Measurements from ENCODE around the gene CDKAL1. TPM values are rescaled to one million over a fixed set of nuclear protein-coding genes. Genes with fewer than 3 reads are reported as not detected.
A peak's percentile ranks its signal among the peaks of the same experiment; 100 is the strongest.

CDKAL1 gene
- total and polyA plus RNA-seq, 2 of the 8 experiments (the other 6 are each of a cell fraction or from before 2014, with no cell fraction given), result 8.4 to 24.6 TPM

- no peak overlapping the region for H3K27ac ChIP-seq (ENCODE audit: low read depth, low read length)
- WGBS, 2 experiments (ENCODE audit: extremely low coverage in 1 of 2, insufficient coverage in 1 of 2, insufficient read length in 1 of 2, insufficient replicate concordance in 2 of 2, low coverage in 1 of 2, low lambda C conversion rate in 2 of 2, missing lambda C conversion rate in 1 of 2), result 91% methylated on average over 7 of the region's 7 CpGs; no CpG with 5 or more reads in 1 of the 2 experiments
- CTCF ChIA-PET (ENCODE audit: partially characterized antibody), result interaction anchor here (0.6 to 0.9 kb wide), 4 partner anchors 171 to 1430 kb away, joined by 3 read pairs; no protein-coding TSS in a partner anchor
Measured at GRCh38 chr6:21277601-21278374, 743.5 kb downstream of the CDKAL1 start.

More at GRCh38 chr6:21277601-21278374, 743.5 kb downstream of the CDKAL1 start:
- no peak overlapping the region for H2AK5ac ChIP-seq (ENCODE audit: low read depth, low read length)
- H3K4me3 ChIP-seq (ENCODE audit: extremely low read depth in 1 of 4, insufficient read depth in 2 of 4, low read depth in 3 of 4, low read length in 4 of 4), result no peak overlapping the region
- 0 out of 2 replicates have a peak overlapping the region, but pooled peaks have one; percentile 71 for H2AFZ ChIP-seq (ENCODE audit: low read length)
- H2BK20ac ChIP-seq (ENCODE audit: low read length), result peak overlapping the region; percentile 98
- H3K23me2 ChIP-seq (ENCODE audit: low read depth, low read length), result no peaks in the 10 kb centered on the region
- H4K8ac ChIP-seq (ENCODE audit: extremely low read depth, insufficient read depth, low read length), result no peak overlapping the region
- TF ChIP-seq BACH1 (IDR thresholded peaks at IDR 0.05; ENCODE audit: low read length), result no peak
- no peak for TF ChIP-seq ASH2L (IDR thresholded peaks at IDR 0.05; ENCODE audit: low read length)
- no peak for TF ChIP-seq MAX (IDR thresholded peaks at IDR 0.05)
- TF ChIP-seq ZNF274 (IDR thresholded peaks at IDR 0.05; ENCODE audit: borderline replicate concordance, extremely low read depth, low read length), result no peak
- TF ChIP-seq KDM4A (IDR thresholded peaks at IDR 0.05; ENCODE audit: low read depth, low read length, severe bottlenecking), result no peak
- no peak for TF ChIP-seq SIX5 (IDR thresholded peaks at IDR 0.05; ENCODE audit: low read depth, low read length)
- no peak for TF ChIP-seq POLR2AphosphoS5 (IDR thresholded peaks at IDR 0.05; ENCODE audit: low read depth, low read length)
- no peak for TF ChIP-seq SP2 (IDR thresholded peaks at IDR 0.05; ENCODE audit: low read length)
- TF ChIP-seq HDAC6 (IDR thresholded peaks at IDR 0.05; ENCODE audit: low read depth, low read length), result no peak
- no peak for TF ChIP-seq ATF3 (IDR thresholded peaks at IDR 0.05; ENCODE audit: insufficient read depth, low read depth, low read length)
- no peak for TF ChIP-seq POU5F1 (IDR thresholded peaks at IDR 0.05; ENCODE audit: low read depth, low read length)
- no peak overlapping the region for H4K5ac ChIP-seq (ENCODE audit: insufficient read length, low read depth, low read length)
- H3K9me3 ChIP-seq (ENCODE audit: insufficient read depth in 2 of 2, low read depth in 1 of 2, low read length in 1 of 2), result no peaks in the 10 kb centered on the region
- H3K14ac ChIP-seq (ENCODE audit: insufficient read length), result no peak overlapping the region
- DNase-seq (ENCODE audit: low read depth in 1 of 2, low spot score in 2 of 2) (peak in 1 of 2 experiments; percentile 34), FAIRE-seq (no peak)
- no peak overlapping the region for H3K56ac ChIP-seq (replicated peaks; ENCODE audit: insufficient read length, low read depth, low read length)
- H2BK12ac ChIP-seq (ENCODE audit: low read depth, low read length), result no peak overlapping the region
- no peak overlapping the region for H4K91ac ChIP-seq (replicated peaks; ENCODE audit: insufficient read length, low read length)
- H2BK15ac ChIP-seq (ENCODE audit: low read length), result no peak overlapping the region
- H4K20me1 ChIP-seq (replicated peaks in 1 of 2; ENCODE audit: control insufficient read depth in 1 of 2, insufficient read depth in 2 of 2, low read length in 2 of 2), result no peaks in the 10 kb centered on the region
- POLR2A ChIA-PET (ENCODE audit: partially characterized antibody), result interaction anchor here (0.7 kb wide), 1 partner anchor 305 kb away, joined by 5 read pairs; no protein-coding TSS in a partner anchor
- no peaks in the 10 kb centered on the region for H3K36me3 ChIP-seq (ENCODE audit: control insufficient read depth in 2 of 4, insufficient read depth in 4 of 4, low read length in 3 of 4)
- no peak overlapping the region; a peak in 1 of 7 replicates for H3K9ac ChIP-seq (replicated peaks in 1 of 4; ENCODE audit: extremely low read depth in 1 of 4, low read depth in 3 of 4, low read length in 3 of 4)
- no peak overlapping the region for H3K4ac ChIP-seq (replicated peaks; ENCODE audit: insufficient read length, low read depth, low read length)
- no peak overlapping the region for H2BK120ac ChIP-seq (replicated peaks; ENCODE audit: low read depth, low read length)
- no peaks in the 10 kb centered on the region for H3K27me3 ChIP-seq (replicated peaks in 1 of 4; ENCODE audit: control insufficient read depth in 3 of 4, extremely low read depth in 1 of 4, insufficient read depth in 3 of 4, low read length in 3 of 4)
- no peak overlapping the region for H3K18ac ChIP-seq (ENCODE audit: extremely low read depth, low read length)
- no peaks in the 10 kb centered on the region for H3K79me2 ChIP-seq (ENCODE audit: control insufficient read depth in 1 of 2, insufficient read depth in 2 of 2, low read length in 2 of 2)
- H3K4me2 ChIP-seq (ENCODE audit: insufficient read depth in 1 of 2, low read depth in 2 of 2, low read length in 2 of 2), result no peak overlapping the region
- H3K79me1 ChIP-seq (ENCODE audit: low read depth, low read length), result no peaks in the 10 kb centered on the region
- H3K23ac ChIP-seq (ENCODE audit: insufficient read length), result no peak overlapping the region
- H2BK5ac ChIP-seq (ENCODE audit: low read depth, low read length), result no peak overlapping the region
- peaks cover 4 to 10% (median 7%) of the 10 kb centered on the region in 4 experiments; a peak in 6 of 7 replicates for H3K4me1 ChIP-seq (replicated peaks in 1 of 4; ENCODE audit: control insufficient read depth in 3 of 4, insufficient read depth in 4 of 4, low read length in 3 of 4)

Measured in H1 (cell line).